ENCODE data around the gene PLBD2.
A peak's percentile ranks its signal among the peaks of the same experiment; 100 is the strongest.

The PLBD2 gene

DNA sequence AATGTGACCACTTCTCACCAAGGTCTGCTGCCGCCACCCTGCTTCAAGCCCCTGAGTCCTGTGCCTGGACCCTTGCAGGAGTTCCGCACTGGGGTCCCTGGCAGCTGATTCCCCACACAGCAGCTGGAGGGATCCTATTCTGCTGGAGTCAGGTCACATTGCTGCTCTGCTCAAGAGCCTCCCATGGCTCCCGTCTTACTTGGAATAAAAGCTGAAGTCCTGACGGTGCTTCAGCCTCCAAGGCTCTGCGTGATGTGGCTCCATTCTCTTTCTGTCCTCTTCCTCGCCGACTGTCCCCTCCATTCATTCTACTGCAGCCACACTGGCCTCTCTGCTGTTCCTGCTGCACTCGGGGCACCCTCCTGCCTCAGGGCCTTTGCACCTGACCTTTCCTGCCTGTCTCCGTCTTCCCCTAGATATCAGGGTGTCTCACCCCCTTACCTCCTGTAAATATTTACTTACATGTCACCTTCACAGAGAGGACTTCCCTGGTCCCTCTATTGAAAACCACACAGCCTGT lies 56.2 kb downstream of the PLBD2 start:
- DNase-seq: no peak

DNA sequence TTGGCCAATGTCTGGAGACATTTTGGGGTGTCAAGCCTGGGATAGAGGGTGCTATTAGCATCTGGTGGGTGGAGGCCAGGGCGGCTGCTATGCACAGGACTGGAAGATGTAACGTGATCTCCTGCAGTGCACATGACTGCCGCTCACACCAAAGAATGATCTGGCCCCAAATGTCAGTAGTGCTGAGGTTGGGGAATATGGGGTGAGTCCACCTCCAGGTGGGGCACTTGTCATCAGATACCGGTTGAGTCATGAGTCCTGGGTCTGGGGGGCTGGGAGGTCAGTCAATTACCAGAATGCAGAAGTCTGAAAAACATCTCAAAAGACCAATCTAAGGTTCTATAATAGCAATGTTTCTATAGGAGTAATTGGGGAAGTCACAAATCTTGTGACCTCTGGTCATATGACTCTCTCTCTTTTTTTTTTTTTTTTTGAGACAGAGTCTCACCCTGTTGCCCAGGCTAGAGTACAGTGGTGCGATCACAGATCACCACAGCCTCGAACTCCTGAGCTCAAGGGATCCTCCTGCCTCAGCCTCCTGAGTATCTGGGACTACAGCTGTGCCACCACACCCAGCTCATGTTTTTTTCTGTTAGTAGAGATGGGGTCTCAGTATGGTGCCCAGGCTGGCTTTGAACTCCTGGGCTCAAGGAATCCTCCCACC lies 57.8 kb downstream of the PLBD2 start:
- no peak for DNase-seq

DNA sequence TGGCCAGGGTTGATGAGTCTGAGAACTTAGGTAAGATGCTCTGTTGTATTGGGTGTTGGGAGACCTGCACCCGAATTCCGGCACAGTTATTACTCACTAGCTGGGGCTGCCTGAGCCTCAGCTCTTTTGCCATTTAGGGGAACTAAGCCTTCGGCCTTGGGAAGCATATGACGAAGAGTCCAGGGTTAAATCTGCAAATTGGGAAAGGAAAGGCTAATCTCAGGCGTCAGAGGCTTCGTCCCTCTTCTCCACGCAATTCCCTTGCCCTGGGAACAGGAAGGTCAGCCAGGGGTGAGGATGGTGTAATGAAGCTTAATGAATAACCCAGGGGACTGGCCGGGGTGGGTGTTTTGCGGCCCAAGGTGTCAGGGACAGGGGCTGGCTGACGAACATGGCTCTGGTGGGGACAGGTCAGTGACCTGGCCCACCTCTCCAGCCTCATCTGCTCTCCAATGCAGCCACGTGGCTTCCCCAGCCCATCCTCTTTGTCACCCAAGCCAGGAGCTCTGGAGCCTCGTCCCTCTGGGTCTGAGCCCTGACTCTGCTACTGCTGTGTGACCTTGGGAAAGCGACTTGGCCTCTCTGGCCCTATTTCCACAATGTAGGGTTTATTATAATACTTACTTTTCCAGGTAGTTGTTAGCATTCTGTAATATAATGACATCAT lies 60.0 kb downstream of the PLBD2 start:
- DNase-seq: no peak

DNA sequence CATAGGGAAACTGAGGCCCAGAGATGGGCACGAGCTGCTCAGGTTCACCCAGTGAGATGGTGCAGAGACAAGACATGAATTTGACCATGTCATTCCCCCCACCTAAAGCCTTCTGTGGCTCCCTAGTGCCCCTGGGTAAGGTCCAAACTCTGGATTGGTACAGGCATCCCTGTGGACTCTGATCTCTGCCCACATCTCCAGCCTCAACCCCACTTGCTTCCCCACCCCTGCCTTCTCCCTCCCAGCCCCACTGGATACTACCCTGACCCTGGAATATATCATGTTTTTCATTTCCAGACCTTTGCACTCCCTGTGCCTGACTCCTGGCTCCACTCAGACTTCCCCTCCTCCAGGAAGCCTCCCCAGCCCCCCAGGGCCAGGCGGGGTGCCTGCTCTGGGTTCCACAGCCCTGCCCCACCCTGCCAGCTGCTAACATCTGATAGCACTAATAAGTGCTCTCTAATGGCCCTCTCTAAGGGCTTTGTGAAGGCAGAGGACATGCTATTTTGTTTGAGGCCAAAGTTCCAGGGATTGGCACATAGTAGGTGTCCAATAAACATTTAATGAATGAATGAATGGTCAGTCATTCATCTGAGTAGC lies 62.7 kb downstream of the PLBD2 start:
- no peak for DNase-seq

DNA sequence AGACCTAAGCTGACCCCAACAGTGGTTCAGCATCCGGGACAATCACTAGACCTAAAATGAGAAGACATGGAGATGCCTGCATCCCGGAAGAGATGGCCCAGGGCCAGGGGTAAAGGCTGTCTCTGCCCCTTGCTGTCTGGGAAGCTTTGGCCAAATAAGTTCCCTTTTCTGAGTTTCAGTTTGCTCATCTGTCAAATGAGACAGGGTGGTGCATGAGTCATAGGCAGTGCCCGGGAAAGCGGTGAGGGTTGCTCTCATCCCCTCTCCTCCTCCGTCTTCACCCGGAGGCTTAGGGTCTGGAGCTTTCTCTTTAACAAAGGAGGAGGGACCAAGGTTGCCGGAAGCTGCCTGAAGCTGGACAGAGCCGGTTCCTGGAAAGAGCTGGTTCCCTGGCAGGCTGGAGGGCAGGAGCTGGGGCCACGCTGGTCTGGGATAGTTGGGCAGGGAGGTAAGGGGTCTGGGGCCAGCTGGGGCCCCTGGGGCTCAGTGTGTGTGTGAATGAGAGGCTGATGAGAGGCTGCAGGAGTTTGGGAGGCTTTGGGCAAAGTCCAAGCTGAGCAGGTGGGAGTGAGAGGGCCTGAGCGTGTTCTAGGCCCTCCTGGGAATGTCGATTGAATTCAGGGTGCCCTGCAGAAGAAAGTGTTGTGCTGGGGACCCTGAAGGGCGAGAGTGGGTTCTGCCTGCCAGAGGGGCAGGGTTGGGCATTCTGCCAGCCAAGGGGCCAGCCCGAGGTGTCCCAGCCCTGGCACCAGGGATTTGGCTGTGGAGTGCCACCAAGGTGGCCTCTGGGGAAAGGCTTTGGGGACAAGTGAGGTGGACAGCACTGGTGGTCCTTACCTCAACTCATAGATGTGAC lies 63.9 kb downstream of the PLBD2 start, which contains the start of gene SDSL:
SDSL (plus strand) TSS at position 351 of the 856 bp plus-strand sequence. CDS start 5,603 bp downstream, outside the sequence.
- peak in 51 of 58 donors; percentile 10 to 74 (median 39) for DNase-seq

DNA sequence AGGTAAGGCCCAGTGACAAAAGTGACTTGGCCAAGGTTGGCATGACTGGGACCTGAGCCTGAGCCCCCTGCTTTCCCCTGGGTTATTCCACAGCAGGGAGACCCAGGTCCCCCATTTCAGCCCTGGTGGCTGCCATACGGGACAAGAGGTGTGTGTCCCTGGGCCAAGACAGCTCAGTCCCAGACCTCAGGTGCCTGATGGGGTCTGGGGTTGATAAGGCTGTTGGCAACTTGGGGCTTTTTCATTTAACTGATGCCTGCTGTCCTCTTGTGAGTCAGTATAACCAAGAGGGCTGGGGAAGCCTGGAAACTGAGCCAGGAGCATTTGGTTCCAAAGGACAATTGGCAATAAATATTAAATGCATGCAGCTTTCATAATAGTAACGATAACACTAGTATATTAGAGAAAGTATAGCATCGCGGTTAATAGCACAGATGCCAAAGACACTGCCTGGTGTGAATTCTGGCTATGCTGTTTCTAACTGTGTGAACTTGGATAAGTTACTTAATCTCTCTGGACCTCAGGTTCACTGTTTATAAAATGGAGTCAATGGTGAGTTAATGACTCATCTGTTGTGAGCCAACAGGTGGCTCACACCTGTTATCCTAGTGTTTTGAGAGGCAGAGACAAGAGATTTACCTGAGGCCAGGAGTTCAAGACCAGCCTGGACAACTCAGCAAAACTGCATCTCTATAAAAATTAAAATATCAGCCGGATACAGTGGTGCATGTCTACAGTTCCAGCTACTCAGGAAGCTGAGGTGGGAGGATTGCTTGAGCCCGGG lies 64.7 kb downstream of the PLBD2 start:
- DNase-seq: no peak

DNA sequence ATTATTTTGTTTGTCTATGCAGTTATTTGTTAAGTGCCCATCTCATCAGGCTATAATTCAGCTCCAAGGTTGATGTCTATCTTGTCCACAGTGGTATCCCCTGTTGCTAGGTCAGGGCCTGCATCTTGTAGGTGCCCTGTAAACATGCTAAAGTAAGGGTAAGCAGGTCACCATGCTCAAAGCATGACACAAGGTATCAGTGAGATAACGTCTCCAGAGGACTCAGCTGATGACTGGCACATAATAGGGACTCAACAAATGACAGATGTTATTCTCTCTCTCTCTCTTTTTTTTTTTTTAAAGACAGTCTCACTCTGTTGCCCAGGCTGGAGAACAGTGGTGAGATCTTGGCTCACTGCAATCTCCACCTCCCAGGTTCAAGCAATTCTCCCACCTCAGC lies 66.1 kb downstream of the PLBD2 start:
- no peak for DNase-seq

DNA sequence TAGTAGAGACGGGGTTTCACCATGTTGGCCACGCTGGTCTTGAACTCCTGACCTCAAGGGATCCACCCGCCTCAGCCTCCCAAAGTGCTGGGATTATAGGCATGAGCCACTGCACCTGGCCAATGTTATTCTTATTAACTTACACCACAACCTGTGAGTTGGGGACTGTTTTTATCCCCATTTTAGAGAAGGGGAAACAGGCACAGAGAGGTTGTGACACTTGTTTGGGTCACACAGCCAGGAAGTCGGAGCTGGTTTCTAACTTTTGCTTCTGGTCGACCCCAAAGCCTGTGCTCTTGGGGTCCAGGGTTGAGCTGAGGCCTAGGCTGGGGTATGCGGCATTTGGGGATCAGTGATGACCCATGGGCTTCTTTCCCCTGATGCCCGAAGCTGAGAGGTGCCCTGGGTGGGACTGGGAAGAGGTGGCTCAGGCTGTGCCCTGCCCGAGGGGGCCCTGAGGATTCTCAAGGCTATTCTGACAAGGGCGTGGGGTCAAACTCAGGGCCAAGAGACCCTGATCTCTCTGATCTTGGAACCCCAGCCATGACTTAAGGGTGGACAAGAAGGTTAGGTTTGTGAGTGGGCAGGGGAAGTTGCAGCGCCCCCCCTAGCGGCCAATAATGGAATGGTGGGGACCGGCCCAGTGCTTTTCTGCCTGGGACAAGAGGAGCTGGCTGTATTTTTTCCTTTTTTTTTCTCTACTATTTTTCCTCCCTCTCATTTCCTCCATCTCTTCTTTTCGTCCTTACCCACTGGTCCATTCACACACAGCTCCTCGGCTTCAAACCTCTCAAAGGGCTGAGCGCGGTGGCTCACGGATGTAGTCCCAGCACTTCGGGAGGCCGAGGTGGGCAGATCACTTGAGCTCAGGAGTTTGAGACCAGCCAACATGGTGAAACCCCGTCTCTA lies 66.8 kb downstream of the PLBD2 start:
- DNase-seq: peak in 38 of 58 donors; percentile 3 to 68 (median 26)

DNA sequence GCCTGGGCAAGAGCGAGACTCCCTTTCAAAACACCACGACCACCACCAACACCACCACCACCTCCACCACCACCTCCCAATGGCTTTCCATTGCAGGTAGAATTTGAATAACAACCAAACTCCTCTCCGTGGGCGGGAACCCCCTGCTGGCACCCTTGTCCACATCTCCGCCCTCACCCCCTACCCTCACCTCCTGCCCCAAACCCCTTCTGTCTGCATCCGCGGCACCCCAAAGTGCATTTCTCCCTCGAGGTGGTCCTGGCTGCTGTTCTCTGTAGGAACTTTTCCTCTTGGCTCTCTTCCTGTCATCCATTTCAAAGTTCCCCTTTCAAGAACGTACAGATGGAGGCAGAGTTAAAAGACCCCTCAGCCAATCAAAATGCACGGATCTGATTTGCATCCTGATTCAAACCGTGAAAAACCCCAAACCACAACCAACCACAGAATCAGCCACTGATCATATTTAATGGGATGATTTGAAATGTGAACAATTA lies 67.6 kb downstream of the PLBD2 start:
- DNase-seq: no peak

DNA sequence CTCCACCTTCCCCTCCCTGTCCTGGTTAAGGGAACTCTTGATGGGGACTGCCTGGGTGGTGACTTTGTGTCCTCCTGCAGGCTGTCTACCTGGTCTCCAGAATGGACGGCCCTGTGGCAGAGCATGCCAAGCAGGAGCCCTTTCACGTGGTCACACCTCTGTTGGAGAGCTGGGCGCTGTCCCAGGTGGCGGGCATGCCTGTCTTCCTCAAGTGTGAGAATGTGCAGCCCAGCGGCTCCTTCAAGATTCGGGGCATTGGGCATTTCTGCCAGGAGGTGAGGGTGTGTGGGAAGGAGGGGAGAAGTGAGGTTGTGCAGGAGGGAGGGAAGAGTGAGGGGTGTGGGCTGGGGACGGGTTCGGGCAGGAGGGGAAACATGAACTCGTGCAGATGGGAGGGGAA lies 69.5 kb downstream of the PLBD2 start:
- DNase-seq: no peak

DNA sequence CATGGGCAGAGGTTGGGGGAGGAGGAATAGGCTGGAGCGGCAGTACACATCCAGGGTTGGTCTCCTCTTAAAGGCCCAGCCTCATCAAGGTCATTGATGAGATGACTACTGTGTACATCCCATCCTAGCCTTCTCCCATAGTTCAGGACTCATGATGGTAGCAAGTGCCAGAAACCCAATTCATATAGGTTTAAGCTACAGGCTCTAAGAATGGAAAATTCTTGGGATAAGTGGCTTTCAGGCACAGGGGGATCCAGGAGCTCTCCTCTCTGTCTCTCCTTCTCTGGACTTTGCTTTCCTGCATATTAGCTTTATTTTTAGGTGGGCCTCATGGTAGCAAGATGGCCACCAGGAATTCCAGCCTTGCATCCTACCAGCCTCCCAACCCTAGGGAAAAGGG lies 70.1 kb downstream of the PLBD2 start:
- no peak for DNase-seq

DNA sequence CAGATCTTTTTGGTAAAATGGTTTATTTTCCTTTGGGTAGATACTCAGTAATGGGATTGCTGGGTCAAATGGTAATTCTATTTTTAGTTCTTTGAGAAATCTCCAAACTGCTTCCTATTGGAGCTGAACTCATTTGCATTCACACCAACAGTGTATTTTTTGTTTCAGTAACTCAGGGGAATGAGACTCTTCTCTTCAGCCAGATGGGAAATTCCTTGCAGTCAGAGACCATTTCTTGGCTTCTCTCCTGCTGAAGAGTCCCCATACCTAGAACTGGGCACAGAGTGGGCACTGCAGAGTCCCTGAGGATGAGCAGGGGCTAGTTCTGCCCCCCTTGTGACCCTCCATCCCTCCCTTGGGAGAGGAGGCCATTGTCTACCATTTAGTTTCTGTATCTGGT lies 74.6 kb downstream of the PLBD2 start:
- peak in 2 of 58 donors; percentile 6 to 17 for DNase-seq

DNA sequence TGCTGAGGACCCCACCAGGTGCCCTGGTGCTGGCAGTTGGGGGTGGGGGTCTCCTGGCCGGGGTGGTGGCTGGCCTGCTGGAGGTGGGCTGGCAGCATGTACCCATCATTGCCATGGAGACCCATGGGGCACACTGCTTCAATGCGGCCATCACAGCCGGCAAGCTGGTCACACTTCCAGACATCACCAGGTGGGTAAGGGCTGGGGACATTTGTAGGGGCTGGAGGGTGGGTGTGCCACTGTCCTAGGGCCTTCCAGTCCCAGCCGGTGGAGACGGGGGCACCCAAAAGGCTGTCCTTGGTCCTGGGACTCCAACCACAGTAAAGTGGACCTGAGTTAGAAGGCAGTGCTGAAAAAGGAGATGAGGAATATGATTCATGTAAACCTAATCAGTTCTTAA lies 77.0 kb downstream of the PLBD2 start:
- DNase-seq: no peak

DNA sequence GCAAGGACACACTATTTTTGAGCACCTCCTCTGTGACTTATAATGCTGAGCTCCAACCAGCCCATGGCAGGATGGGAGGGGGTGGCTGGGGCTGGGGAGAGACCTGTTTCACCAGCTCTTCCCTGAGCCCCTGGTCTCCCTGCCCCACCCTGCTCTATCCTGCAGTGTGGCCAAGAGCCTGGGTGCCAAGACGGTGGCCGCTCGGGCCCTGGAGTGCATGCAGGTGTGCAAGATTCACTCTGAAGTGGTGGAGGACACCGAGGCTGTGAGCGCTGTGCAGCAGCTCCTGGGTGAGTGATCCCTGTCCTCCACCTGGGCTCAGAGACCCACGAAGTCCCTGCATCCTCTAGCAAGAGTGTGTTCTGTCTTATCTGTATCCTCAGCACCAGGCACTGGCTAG lies 78.2 kb downstream of the PLBD2 start:
- DNase-seq: no peak

DNA sequence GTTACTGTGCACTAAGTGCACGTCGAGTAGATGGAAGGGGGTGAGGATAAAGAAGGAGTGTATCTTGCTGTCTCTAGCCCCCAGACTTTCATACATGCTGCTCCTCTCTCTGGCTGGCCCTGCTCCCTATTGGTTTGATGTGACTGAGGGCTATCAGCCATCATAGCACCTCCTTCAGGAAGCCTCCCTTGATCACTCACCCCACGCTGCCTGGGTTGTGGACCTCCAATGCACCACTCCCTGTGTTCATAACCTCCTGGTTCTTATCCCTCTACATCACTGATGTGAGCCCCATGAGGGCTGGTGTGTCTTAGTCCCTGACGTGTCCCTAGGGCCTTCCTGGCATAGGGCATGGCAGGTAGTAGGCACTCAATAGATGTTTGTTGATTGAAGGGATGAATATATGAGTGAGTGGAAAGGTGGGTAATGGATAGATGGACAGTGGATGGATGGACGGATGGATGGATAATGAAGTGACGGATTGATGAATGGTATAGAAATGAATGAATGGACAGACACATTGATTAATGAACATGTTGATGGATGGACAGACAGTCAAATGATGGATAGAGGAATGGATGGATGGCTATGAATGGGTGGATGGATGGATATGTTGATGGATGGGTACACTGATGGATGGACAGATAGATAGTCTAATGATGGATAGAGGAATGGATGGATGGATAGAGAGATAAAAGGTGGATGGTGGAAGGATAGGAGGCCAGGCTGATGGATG lies 78.8 kb downstream of the PLBD2 start:
- no peak for DNase-seq

DNA sequence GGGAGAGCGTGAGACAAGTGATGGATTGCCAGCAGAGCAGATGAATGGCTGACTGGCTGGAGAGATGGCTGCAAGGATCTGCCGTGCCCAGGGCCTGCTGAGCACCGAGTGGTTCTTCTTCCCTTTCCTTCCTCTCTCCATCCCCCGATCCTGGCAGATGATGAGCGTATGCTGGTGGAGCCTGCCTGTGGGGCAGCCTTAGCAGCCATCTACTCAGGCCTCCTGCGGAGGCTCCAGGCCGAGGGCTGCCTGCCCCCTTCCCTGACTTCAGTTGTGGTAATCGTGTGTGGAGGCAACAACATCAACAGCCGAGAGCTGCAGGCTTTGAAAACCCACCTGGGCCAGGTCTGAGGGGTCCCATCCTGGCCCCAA lies 79.3 kb downstream of the PLBD2 start:
- DNase-seq: no peak

DNA sequence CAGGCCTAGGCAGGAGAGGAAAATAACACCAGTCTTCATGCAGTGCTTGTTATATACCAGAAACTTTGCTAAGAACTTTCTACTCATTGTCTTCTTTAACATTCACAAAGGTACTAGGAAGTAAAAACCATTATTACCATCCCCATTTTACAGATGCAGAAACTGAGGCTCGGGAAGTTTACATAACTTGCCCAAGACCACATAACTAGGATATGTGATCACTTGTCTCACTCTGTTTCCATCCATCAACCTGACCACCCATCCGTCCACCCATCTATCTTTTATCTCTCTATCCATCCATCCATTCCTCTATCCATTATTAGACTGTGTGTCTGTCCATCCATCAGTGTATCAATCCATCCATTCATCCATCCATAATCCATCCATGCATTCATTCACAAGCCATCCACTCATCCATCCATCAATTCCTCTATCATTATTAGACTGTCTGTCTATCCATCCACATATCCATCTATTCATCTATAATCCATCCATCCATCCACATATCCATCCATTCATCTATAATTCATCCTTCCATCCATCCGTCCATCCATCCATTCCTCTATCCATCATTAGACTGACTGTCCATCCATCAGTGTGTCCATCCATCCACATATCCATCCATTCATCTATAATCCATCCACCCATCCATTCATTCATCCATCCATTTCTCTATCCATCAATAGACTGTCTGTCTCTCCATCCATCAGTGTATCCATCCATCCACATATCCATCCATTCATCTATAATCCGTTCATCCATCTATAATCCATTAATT lies 80.3 kb downstream of the PLBD2 start:
- DNase-seq: no peak

DNA sequence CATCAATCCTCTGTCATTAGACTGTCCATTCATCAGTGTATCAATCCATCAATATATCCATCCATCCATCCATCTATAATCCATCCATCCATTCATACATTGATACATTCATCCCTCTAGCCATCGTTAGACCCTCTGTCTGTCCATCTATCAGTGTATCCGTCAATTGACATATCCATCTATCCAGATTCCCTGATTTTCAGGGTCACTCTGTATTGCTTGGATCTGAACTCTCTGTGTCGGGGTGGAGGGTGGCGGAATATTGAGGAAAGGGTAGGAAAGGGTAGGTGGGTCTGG lies 80.9 kb downstream of the PLBD2 start:
- DNase-seq: no peak
